ENCODE results near the gene IRAK1.

DNA sequence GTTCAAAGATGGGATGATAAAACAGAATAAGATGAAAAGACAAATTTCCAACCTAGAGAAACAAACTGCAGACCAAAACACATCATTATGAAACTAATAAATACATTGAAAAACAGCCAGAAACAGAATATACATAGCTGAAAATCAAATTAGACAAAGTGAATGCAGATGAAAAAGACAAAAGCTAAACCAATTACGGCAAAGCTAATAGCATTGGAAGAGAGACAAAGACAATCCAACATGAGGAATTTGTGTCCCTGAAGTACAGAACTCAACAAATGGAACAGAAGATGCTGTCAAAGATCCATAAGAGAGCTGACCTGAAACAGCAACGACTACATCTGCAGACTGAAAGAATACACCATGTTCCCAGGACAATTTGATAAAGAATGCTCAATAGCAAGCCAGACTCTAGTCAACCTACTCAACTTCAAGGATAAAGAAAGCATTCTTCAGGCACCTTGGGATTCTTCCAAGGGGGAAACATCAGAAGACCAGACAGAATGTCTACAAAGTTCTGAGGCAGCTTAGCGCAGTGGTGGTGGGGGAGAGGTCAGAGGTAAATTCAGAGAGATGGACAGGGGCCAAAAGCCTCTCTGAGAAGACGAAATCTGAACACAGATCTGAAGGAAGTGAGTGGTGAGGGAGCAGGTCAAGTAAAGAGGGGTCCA lies 27.4 kb upstream of the IRAK1 start:
- TF ChIP-seq CTCF (IDR thresholded peaks at IDR 0.05) (no peak), POLR2A (IDR thresholded peaks at IDR 0.05) (no peak)

Data from esophagus squamous epithelium (tissue), 4 donors.